Medulla oblongata (tissue), 1 donor: ENCODE results near the gene KRT26.

Experiments
- DNase-seq: peaks from one replicate; pipeline ENCODE4 v3.0.0-alpha.2; 2015; ENCODE audit errors: extremely low spot score

The KRT26 gene

DNA sequence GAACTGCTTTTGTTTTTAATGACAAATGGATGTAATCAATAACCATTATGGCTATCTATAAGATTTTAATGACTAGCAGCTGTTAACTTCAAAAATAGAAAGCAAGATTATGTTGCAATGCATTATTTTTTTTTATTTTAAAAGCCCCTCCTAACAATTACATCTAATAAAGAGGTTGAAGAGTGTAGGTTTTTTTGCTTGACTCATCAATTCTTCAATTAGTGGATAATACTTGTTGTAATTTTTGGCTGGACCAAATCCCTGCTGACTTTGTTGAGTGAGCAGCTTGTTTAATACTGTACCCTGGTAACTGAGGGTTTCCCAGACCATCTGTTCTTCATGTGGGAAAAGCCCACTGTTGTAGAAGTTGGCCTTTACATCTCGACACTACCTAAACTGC is 41.0 kb downstream of the KRT26 start:
- DNase-seq = no peak

- DNase-seq = no peak
Measured at GRCh38 chr17:40727447-40728231, 44.4 kb downstream of the KRT26 start.

GRCh38 chr17:40726919-40727318 is 45.1 kb downstream of the KRT26 start:
- DNase-seq = no peak

GRCh38 chr17:40724656-40725055 is 47.3 kb downstream of the KRT26 start:
- DNase-seq = no peak

DNA sequence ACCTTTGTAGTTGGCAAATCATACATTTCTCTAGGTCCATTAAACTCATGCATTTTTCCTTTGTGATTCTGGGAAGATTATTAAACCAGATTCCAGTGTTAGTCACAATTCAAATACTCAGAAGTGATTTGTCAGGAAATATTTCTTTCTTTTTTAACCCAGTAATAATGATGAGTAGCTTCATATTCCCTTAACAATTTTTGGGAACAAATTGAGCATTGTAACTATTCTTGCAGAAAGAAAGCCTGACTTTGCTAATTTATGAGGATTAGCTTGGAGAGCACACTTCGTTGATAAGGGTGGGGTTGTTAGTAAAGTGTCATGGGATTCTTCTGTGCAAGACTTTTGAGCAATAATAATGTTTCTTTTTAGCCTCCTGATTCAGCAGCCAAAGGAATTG is 49.8 kb downstream of the KRT26 start:
- DNase-seq = no peak

GRCh38 chr17:40720899-40721298 is 51.1 kb downstream of the KRT26 start:
- DNase-seq = no peak

GRCh38 chr17:40718930-40719329 is 53.1 kb downstream of the KRT26 start:
- DNase-seq = no peak

GRCh38 chr17:40717776-40718175 is 54.2 kb downstream of the KRT26 start:
- DNase-seq = no peak
